Activated CD8-positive, alpha-beta memory T cell treated with anti-CD3 and anti-CD28 coated beads, Interleukin-2, amount 50 U/mL, for 24 hours (primary cell): Measurements from ENCODE around the gene MCTP2.

Experiments
- DNase-seq: peaks from one replicate; pipeline ENCODE4 v3.0.0-alpha.2; 2020; ENCODE audit errors: extremely low read depth

The MCTP2 gene

GRCh38 chr15:94230883-94231722 lies at the start of gene MCTP2:
MCTP2 (plus strand) TSS chr15:94231561; CDS start chr15:94298266, 66,705 bp downstream.
- DNase-seq: peak; percentile 20

GRCh38 chr15:94182883-94183282 lies 48.5 kb upstream of the MCTP2 start:
- DNase-seq: no peak

GRCh38 chr15:94185547-94186236 lies 45.7 kb upstream of the MCTP2 start:
- DNase-seq: no peak

- DNase-seq: no peak
Observed at GRCh38 chr15:94186770-94187331, 44.5 kb upstream of the MCTP2 start.

GRCh38 chr15:94193906-94194305 lies 37.5 kb upstream of the MCTP2 start:
- DNase-seq: no peak

- DNase-seq: no peak
Observed at GRCh38 chr15:94196531-94196930, 34.8 kb upstream of the MCTP2 start.

- no peak for DNase-seq
Observed at GRCh38 chr15:94198633-94199032, 32.7 kb upstream of the MCTP2 start.

- no peak for DNase-seq
Observed at GRCh38 chr15:94199725-94200124, 31.6 kb upstream of the MCTP2 start.

- no peak for DNase-seq
Observed at GRCh38 chr15:94203306-94203705, 28.1 kb upstream of the MCTP2 start.

- no peak for DNase-seq
Observed at GRCh38 chr15:94205366-94205765, 26.0 kb upstream of the MCTP2 start.

GRCh38 chr15:94206463-94207167 lies 24.7 kb upstream of the MCTP2 start:
- DNase-seq: no peak

GRCh38 chr15:94212291-94212690 lies 19.1 kb upstream of the MCTP2 start:
- no peak for DNase-seq

- DNase-seq: no peak
Observed at GRCh38 chr15:94225616-94226015, 5.7 kb upstream of the MCTP2 start.

- DNase-seq: no peak
Observed at GRCh38 chr15:94228611-94229010, 2.8 kb upstream of the MCTP2 start.

GRCh38 chr15:94229591-94230369 lies 1.6 kb upstream of the MCTP2 start:
- no peak for DNase-seq

- DNase-seq: no peak
Observed at GRCh38 chr15:94230431-94230882, 904 bp upstream of the MCTP2 start.

GRCh38 chr15:94231723-94232468 lies 535 bp downstream of the MCTP2 start:
- no peak for DNase-seq

- no peak for DNase-seq
Observed at GRCh38 chr15:94233441-94233840, 2.1 kb downstream of the MCTP2 start.

GRCh38 chr15:94234300-94234699 lies 2.9 kb downstream of the MCTP2 start:
- DNase-seq: peak; percentile 19

GRCh38 chr15:94235041-94235440 lies 3.7 kb downstream of the MCTP2 start:
- no peak for DNase-seq

GRCh38 chr15:94235646-94236045 lies 4.3 kb downstream of the MCTP2 start:
- no peak for DNase-seq
